ENCODE results near the gene CRB1. TPM values are rescaled to one million over a fixed set of nuclear protein-coding genes. Genes with fewer than 3 reads are reported as not detected.
A peak's percentile ranks its signal among the peaks of the same experiment; 100 is the strongest.

CRB1 gene
- polyA plus RNA-seq, 1 donor = 3.3 TPM

DNA sequence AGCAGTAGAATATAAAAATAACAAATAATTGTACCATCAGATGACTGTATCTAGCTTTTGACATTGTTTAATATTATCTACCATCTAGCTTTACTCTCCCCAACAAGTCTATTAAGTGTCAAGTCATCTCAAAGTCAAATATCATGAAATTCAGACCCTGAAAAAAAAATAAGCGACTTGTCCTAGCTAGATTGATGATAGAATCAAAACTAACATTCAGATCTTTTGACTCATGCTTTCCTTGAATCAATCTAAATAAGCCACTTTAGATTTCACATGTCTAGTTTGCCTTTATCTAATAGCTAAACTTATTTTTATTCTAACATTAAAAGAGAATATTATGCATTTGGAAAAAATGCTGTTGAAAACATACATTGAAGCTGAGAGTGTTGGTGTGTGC is 35.4 kb downstream of the CRB1 start:
- no peak for DNase-seq

GRCh38 chr1:197304638-197305200 is 36.7 kb downstream of the CRB1 start:
- DNase-seq = no peak

DNA sequence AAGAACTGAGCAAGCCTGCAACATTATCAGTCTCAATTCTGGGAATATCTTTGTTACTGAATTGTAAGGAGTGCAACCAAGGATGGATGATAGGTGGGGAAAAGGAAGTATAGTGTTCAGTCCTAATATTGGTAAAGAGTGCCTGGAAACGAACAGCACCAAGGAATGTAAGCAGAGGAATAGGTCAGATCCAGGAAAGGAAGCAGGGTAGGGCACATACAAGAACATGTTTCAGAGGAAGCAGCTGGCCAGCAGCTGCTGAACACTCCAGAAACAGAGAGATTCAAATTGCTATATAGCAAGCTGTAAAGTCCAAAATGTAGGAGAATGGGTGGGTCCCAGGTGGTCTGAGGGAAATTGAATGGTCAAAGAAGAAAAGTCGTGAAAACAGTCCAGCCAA is 37.9 kb downstream of the CRB1 start:
- DNase-seq = no peak

DNA sequence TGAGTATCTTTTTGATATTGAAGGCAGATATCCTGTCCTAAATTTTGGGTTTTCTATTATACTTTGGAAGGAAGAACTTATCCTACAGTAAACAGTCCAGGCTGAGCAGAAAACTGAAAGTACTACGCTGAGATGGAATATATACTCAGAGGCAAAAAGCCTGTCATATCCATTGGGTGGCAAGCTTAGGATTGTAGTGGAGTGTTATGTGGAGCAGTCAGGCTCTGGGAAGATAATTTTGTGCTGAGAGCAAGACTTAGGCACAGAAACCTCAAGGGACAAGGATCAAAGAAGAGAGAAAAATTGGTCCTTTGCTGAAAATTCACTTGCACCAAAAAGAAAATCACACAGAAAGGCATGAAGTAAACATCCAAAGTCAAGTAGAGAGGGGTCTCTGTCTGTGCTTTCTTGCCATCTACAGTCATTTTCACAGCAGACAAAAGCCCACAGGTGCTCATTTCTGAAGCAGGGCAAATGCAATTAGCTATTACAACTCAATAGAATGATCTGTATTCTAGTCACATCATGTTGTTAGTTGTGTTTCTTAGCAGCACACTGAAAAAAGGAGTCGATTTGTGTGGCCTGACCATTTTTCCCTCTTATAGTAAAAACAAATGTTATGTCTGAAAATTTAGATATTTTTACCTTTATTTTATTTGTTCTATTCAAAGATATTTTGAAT is 38.5 kb downstream of the CRB1 start:
- no peak for DNase-seq

- DNase-seq = no peak
These were observed 39.1 kb downstream of the CRB1 start for GRCh38 chr1:197307136-197307535.

DNA sequence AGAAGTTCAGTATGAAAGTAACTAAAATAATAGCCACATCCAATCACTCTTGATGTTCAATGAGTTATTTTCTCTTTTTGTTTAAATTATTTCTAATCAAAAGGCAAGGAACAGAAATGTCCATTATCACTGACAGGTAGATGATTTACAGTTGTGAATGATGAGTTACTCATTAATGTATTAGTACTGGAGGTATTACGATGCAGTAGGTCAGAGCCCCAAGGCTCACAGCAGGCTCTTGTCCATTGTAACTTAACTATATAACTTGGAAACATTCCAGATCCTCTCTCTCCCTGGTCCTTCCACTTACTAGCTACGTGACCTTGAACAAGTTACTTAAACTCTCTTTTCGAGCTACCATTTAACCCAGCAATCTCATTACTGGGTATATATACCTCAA is 39.5 kb downstream of the CRB1 start:
- peak; percentile 18 for DNase-seq

- no peak for DNase-seq
These were observed 43.0 kb downstream of the CRB1 start for GRCh38 chr1:197311081-197311480.

DNA sequence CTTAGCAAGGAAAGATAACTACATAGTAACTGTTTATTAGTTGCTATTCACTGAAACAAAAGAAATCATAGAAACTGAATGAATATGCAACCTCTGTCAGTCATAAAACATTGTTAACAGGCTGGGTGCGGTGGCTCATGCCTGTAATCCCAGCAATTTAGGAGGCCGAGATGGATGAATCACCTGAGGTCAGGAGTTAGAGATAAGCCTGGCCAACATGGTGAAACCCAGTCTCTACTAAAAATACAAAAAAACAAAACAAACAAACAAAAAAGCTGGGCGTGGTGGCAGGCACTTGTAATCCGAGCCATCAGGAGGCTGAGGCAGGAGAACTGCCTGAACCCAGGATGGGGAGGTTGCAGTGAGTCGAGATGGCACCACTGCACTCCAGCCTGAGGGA is 44.1 kb downstream of the CRB1 start:
- DNase-seq = no peak

GRCh38 chr1:197313713-197314112 is 45.7 kb downstream of the CRB1 start:
- DNase-seq = no peak

GRCh38 chr1:197314682-197315081 is 46.6 kb downstream of the CRB1 start:
- no peak for DNase-seq

GRCh38 chr1:197319631-197320030 is 51.6 kb downstream of the CRB1 start:
- DNase-seq = no peak

DNA sequence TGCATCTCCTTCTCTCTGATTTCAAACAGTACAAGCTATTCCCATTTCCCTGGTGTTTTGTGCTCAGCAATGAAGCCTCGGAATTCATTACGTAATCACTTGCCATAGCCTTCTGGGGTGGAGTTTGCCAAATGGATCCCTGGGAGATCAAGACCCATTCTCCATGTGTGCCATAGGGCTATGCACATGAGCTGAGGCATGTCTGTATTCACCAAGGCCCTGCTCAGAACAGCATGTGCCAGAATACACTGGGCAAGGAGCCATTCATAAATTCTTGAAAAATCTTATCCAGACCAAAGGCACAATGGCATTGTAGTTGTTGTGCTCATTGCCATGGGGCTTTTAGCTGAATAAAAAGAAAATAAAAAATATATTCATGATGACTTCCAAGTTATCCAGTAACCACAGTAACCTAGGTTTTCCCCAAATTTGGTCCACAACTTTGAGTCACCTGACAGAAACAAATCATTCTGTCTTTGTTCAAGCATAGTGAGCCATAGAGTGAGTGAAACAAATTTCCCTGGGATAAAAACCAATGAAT is 53.0 kb downstream of the CRB1 start:
- DNase-seq = no peak

DNA sequence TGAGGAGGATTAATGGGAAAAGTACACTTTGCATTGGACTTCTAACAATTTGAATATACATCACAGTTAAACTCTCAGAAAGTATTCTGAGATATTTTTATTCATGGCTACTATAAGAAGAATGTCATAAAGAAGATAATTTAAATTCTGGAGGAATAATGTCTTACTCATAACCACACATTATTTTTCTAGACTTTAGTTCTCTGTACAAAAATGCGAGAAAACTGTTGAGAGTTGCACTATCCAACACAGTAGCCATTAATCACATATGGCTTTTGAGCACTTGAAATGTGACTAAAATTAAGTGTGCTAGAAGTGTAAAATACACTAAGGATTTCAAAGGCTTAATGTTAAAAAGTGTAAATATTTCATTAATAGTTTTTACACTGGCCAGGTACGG is 53.8 kb downstream of the CRB1 start:
- DNase-seq = no peak

DNA sequence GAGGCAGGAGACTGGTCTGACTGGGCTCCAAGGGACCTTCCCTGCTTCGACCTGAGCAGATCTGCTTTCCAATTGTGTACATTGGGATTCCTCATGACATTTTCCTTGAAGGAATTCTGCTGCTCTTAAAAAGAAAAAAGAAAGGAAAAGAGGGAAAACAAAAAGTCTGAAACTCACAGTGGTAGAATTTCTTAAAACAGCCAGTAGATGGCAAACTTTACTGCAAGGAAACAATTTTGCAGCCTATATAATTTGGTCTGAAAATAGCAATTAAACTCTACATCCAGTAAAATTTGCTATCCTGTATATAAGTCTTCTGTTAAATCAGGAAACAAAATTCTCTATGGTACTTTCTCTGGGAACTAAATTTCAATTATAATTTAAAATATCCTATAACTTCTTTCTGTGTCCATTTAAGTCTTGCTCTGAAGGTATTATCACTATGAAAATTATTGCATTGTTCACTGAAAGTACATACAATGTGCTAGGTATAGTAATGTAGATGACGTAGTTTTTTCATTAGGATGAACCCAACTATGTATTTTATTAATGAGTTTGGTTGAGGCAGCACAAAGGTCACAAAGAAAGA is 59.8 kb downstream of the CRB1 start:
- DNase-seq = no peak

DNA sequence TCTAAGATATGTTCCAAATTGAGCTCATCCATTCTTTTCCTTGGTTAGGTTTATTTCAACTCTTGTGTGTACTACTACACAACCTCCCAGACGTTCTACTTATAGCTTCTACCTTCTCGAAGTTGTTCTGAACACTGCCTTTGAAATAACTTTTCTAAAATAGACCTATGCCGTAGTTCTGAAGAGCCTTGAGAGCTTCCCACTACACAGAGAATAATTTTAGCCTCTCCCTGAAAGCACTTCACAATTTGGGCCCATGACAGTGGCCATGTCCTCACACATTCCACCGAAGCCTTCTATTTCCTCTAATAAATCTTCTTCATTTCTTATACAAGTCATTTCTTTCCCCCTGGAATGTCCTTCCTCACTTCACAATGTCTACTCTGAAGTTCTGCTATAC is 62.2 kb downstream of the CRB1 start:
- no peak for DNase-seq

GRCh38 chr1:197331565-197331964 is 63.5 kb downstream of the CRB1 start:
- no peak for DNase-seq

DNA sequence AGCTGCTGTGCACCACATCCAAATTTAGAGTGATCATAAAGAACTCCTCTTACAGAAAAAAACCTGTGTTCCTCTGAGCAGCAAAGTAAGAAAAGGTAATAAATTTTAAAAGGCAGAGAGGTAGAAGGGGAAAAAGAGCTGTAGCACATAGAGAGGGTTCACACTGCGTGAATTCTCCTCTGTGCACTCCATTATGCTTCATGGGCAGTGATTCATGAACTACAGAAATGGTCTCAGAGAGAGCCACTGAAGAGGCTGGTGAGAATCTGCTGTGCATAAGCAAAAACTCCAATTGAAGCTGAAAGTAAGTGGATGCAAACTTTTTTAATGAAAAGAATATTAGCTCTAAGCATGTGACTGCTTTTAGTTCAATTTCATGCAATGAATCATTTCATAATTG is 65.0 kb downstream of the CRB1 start:
- no peak for DNase-seq

DNA sequence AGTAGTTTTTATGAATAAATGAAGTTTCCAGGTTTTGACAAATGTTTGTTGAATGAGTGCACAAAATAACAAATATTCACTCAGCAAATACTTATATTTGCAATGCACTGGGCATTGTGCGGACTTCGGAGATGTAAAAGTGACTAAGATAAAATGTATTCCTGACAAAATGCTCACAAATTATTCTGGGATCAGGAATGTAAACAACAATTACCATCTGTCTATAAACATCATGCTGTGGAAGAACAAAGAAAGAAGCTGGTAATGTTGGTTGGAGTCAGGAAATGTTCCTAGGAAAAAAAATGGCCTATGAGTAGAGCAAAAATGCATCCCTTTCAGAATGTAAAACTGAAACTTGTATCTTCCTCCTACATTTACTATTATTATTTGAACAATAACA is 68.5 kb downstream of the CRB1 start:
- no peak for DNase-seq

DNA sequence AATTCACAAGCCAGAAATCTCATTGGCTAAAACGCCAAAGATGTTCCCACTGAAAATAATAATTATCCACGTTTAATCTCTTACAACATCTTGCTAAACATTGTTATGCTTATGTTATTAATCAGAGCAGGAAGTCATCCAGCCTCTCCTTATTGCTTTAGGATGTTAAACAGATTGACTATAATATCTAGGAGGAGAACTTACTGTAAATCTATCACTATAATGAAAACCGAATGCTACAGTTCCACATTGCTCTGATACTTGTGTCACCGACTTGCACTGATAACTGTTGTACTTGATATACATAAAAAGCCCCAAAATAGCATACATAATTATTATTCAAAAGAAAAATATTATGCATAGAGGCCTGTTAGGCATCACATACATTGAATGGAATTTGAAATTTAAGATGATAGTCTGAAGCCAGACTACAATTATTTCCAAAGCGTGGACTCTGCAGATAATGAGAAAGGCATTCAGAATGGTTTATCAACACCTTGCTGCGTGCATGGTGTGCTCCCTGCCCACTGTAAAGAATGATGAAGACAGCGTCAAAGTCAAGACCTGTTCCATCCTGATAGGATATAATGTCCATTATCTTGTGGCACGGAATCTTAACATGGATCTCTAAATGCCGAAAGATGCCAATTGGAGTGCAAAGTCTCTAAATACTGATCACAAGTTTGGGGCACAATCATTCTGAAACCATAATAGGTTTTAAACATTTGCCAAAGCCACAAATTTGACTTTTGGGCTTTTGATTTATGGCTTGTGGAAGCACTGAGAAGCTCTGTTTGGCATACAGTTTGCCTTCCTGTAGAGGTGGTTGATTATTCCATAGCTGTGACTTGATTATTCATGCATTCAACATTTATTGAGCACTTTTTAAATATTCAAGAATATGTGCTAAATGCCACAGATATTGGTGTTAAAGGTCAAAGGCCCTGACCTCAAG is 71.3 kb downstream of the CRB1 start:
- DNase-seq = no peak

GRCh38 chr1:197341626-197342025 is 73.6 kb downstream of the CRB1 start:
- no peak for DNase-seq

DNA sequence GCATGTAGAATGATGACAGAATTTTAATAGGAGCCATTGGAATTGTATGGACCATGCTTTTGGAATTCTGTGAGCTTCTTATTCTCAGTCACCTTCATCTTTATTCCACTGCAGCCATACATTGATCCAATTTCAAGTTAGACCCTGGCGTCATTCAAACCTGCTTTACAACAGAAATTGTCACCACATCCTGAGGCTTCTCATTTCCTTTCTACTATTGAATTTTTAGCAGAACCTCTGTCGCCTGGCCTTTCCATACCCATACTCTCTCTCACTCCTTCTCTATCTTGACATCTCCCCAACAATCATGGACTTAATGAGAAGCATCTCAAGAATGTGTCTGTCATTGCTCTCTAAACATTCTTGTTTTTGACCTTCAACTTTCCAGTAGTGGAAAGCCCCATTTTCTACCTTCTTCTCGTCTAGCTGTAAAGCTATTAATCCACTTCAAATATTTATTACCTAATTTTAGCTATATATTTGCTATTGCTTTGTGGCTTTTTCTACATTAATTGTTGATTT is 74.1 kb downstream of the CRB1 start:
- no peak for DNase-seq

GRCh38 chr1:197342669-197343068 is 74.6 kb downstream of the CRB1 start:
- DNase-seq = no peak

Measured in left kidney (tissue), 2 donors.